Left cardiac atrium (tissue), 4 donors: ENCODE measurements around the gene DPH1. TPM values are rescaled to one million over a fixed set of nuclear protein-coding genes. Genes with fewer than 3 reads are reported as not detected.
"Not testable (repeated sequence)": the region's sequence is repeated elsewhere in the genome, so short reads cannot be mapped to it uniquely, and the experiment has no call there.

Experiments used
- ATAC-seq, 2 donors: fragments of 200-7000 bp; cut with Tn5 transposase; one replicate each; pipeline ENCODE4 v1.9.1; 2020; ENCODE audit warnings: mild to moderate bottlenecking in 2 of 2, moderate library complexity in 2 of 2
- DNase-seq: peaks from one replicate; pipeline ENCODE4 v3.0.0-alpha.2; 2020
- intact Hi-C, 2 donors: fragments of 100-400 bp; cut with DNase I; formaldehyde crosslinking; loops; one replicate each; pipeline versions ENCODE4 v1.14.1 to v1.15.1; 2022 to 2023
- total RNA-seq, 2 donors: library from RNA; stranded (reverse); fragmentation: NEBNext Ultra II Directional; extraction: Animal tissue kit (Norgen Biotek cat#: 25700); gene quantifications; one replicate each; pipeline ENCODE4 v1.2.1, GENCODE V29; 2021
- donor health status: DM: no; HTN: yes; CAD: no.
- donor health status: DM: no; HTN: yes; CAD: no; lungs with severe emphysema.
- donor health status: DM: yes; HTN: yes; CAD: no.
- donor health status: Dilated cardiomyopathy.

The DPH1 gene
- total RNA-seq, 2 donors from 2014 or later = 21.2 to 30.8 TPM

- intact Hi-C loops = no loop called here
Observed at GRCh38 chr17:2003525-2003924, 26.4 kb upstream of the DPH1 start.

GRCh38 chr17:2004435-2004952 is 25.5 kb upstream of the DPH1 start:
- intact Hi-C loops = no loop called here
- DNase-seq (no peak), ATAC-seq (peak in 1 of 2 donors; percentile 20)

More at GRCh38 chr17:2003525-2003924, 26.4 kb upstream of the DPH1 start:
- no peak for DNase-seq
- no peak for ATAC-seq

- intact Hi-C loops = no loop called here
- no peak for DNase-seq
- no peak for ATAC-seq
Observed at GRCh38 chr17:2008332-2009126, 21.4 kb upstream of the DPH1 start.

GRCh38 chr17:2009737-2010136 is 20.2 kb upstream of the DPH1 start:
- intact Hi-C loops = no loop called here
- DNase-seq (no peak), ATAC-seq (no peak)

- DNase-seq (peak; percentile 62), ATAC-seq (peak; percentile 73 to 77)
- intact Hi-C loops = no loop called here
Observed at GRCh38 chr17:2011411-2012371, 18.3 kb upstream of the DPH1 start.

GRCh38 chr17:2012499-2012898 is 17.5 kb upstream of the DPH1 start:
- intact Hi-C loops = no loop called here
- DNase-seq = no peak
- ATAC-seq = no peak

- ATAC-seq, DNase-seq, intact Hi-C loops: not testable (repeated sequence)
Observed at GRCh38 chr17:2013220-2013993, 16.5 kb upstream of the DPH1 start.

- intact Hi-C loops = no loop called here
- ATAC-seq = peak; percentile 30 to 49
- no peak for DNase-seq
Observed at GRCh38 chr17:2013994-2014317, 16.0 kb upstream of the DPH1 start.

GRCh38 chr17:2015314-2015713 is 14.6 kb upstream of the DPH1 start:
- intact Hi-C loops = no loop called here
- no peak for DNase-seq

GRCh38 chr17:2016494-2016893 is 13.5 kb upstream of the DPH1 start:
- DNase-seq (no peak), ATAC-seq (no peak)
- intact Hi-C loops = no loop called here

More at GRCh38 chr17:2015314-2015713, 14.6 kb upstream of the DPH1 start:
- no peak for ATAC-seq

GRCh38 chr17:2017274-2017941 is 12.5 kb upstream of the DPH1 start:
- no peak for DNase-seq
- intact Hi-C loops = no loop called here
- ATAC-seq = peak in 1 of 2 donors; percentile 45

GRCh38 chr17:2018716-2019510 is 11.0 kb upstream of the DPH1 start:
- intact Hi-C loops = no loop called here
- DNase-seq (no peak), ATAC-seq (no peak)

- DNase-seq (no peak), ATAC-seq (no peak)
- intact Hi-C loops = no loop called here
Observed at GRCh38 chr17:2019723-2020122, 10.2 kb upstream of the DPH1 start.

- DNase-seq = peak; percentile 74
- ATAC-seq = no peak
- intact Hi-C loops = no loop called here
Observed at GRCh38 chr17:2020721-2021120, 9.2 kb upstream of the DPH1 start.

GRCh38 chr17:2022647-2023240 is 7.2 kb upstream of the DPH1 start:
- intact Hi-C loops = no loop called here
- ATAC-seq = no peak
- DNase-seq = no peak

GRCh38 chr17:2023256-2023655 is 6.7 kb upstream of the DPH1 start:
- ATAC-seq (no peak), DNase-seq (no peak)
- intact Hi-C loops = no loop called here
